GM12874 (cell line): ENCODE data around the gene UNC5A.

Experiments used
- TF ChIP-seq, protein P1 (sequence below): IDR thresholded peaks from 2 replicates; pipeline ENCODE4 v1.5.1; 2011; ENCODE audit warnings: low read depth, mild to moderate bottlenecking, control low read depth, low read length, moderate library complexity; ENCODE audit not compliant: insufficient read depth

UNC5A gene

DNA sequence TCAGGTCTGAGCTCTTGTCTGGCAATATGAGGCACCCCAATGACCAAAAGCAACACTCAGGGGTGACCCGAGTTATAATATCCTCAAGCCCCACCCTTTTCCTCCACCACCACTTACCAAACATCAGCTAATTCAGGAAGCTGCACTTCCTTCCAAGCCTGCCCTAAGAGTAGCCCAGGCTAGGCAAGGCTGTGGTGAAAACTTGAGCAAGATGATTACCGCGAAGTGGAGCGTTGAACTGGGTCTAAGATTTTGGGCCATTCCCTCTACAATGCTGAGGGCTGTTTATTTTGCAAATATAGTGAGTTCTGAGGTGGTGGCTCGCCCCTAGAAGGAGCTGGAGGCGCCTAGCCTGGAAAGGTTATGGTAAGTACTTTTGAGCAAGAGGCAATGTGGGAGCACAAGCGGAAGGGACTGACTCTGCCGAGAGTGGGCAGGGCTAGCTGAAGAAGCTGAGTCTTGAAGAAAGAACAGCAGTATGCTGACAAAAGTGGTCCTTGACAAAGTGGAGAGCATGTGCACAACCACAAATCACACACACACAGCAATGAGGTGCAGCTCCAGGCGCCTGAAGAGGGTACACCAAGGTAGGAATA, 89.0 kb downstream of the UNC5A start, which contains the start of gene HK3:
HK3 (minus strand) TSS at position 51 of the 596 bp plus-strand sequence. CDS start 3,187 bp downstream, outside the sequence.
- TF ChIP-seq, protein P1, sequence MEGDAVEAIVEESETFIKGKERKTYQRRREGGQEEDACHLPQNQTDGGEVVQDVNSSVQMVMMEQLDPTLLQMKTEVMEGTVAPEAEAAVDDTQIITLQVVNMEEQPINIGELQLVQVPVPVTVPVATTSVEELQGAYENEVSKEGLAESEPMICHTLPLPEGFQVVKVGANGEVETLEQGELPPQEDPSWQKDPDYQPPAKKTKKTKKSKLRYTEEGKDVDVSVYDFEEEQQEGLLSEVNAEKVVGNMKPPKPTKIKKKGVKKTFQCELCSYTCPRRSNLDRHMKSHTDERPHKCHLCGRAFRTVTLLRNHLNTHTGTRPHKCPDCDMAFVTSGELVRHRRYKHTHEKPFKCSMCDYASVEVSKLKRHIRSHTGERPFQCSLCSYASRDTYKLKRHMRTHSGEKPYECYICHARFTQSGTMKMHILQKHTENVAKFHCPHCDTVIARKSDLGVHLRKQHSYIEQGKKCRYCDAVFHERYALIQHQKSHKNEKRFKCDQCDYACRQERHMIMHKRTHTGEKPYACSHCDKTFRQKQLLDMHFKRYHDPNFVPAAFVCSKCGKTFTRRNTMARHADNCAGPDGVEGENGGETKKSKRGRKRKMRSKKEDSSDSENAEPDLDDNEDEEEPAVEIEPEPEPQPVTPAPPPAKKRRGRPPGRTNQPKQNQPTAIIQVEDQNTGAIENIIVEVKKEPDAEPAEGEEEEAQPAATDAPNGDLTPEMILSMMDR = no peak

DNA sequence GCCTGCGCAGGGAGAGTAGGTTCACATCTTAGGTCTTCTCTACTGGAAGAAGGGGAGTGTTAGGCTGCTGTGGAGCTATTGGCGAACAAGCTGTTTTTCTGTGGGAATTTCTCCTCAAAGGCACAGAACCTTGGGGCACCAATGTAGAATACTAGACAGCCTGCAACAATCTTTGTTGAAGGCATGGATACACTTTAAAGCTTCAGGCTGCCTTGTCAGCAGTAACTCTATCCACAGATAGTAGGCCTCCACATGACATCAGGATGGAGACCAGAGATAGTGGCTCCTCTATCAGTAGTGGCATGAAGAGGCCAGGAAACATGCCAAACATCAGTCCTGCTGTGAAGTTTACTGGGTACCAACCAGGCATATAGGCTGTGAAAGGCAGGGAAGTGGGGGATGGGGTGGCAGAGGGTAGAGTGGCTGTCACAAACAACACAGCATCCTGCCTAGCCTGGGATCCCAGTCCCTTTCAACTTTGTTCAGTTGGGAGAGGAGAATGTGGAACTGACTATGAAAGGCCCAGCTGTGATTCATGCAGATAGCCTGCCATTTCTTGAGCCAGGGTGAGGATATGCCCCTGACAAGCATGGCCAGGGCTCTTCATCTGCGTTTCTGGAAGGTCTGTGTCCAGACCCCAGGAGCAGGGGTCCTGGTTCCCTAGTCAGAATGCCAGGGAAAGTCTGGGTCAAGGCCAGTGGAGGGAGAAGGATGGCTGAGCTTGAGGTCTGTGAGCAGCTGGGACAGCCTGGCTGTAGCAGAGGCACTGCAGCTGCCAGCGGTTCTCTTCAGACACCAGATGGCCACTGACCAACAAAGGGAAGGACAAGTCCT, 89.8 kb downstream of the UNC5A start:
- TF ChIP-seq, protein P1 = no peak

DNA sequence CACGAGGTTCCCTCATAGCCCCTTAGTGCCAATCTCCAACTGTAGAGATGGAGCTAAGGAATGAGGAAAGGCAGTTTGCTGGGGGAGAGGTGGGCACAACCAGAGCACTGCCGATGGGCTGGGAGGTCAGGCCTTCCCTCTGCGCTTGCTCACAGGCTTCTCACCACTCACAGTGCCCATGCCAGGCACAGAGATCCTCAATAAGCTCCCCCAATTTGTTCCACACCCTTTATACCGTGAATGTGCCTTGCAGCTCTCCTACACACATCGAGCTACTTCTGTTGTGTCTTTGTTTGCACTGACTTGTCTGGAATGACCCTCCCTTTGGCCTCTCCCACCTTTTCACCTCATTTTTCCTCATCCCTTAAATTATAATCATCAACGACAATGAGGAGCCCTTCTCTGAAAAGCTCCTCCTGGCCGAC, 90.4 kb downstream of the UNC5A start:
- TF ChIP-seq, protein P1 = no peak

- TF ChIP-seq, protein P1 = no peak
These were observed 91.1 kb downstream of the UNC5A start for GRCh38 chr5:176901260-176902101.

DNA sequence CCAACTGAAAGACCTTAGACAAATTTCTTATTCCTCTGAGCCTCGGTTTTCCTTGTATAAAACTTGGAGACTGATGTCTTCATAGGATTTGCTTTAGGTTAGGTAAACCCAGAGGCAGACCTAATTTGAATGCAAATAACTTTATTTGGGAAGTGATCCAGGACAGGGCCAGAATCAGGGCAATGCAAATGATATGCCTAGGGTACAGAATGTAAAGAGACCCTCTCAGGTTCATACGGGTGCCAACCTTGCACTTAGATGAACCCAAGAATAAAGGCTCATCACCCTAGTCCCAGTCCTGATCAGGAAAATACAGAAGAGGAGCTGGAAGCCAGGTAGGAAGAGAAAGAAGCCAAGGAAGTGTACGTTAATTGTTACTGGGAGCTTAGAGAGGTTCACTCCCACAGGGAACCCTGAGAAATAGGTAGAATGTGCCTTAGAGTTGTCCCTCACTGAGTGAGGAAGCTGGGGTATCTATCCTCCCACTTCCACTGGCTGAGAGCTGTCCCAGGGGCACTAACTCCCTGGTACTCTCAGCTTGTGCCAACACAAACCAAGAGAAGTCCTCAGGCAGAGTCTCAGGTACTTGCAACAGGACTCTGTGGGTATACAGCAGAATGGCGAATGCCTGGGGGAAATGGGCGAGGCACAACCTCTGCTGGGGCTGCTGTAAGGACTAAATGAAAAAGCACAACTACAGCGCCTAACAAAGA, 91.9 kb downstream of the UNC5A start:
- TF ChIP-seq, protein P1 = no peak

- TF ChIP-seq, protein P1 = no peak
These were observed 92.7 kb downstream of the UNC5A start for GRCh38 chr5:176902911-176903664.
